HEK293 (cell line): ENCODE measurements around the gene ZNF319.

ENCODE experiments used
- CTCF ChIA-PET: fragments of 350-600 bp; formaldehyde crosslinking; extraction: SDS; loops from one replicate; lab custom pipeline; 2021; ENCODE audit warnings: antibody characterized with exemption; lab: Yijun Ruan, JAX
- POLR2A ChIA-PET: fragments of 300-600 bp; formaldehyde crosslinking; extraction: SDS; loops from one replicate; lab custom pipeline; 2020; ENCODE audit warnings: antibody characterized with exemption, inconsistent platforms; lab: Yijun Ruan, JAX
- H3K27ac ChIP-seq: fragments of 200-500 bp; sonication (Bioruptor generic); 2 replicates; pipeline ENCODE4 v1.5.1; 2014; ENCODE audit warnings: low read depth, low read length, control low read depth, inconsistent platforms; ENCODE audit errors: extremely low read depth
- H3K36me3 ChIP-seq, 2 experiments: fragments of 200-500 bp in 1 of 2; sonication (Bioruptor generic) in 1 of 2; 1 replicate in 1 of 2; 2 replicates in 1 of 2; pipeline ENCODE4 v1.5.1; 2014 to 2017; ENCODE audit warnings: inconsistent platforms in 2 of 2, low read length in 2 of 2; ENCODE audit not compliant: control insufficient read depth in 2 of 2, insufficient read depth in 1 of 2
- H3K4me1 ChIP-seq: fragments of 200-500 bp; sonication (Bioruptor generic); 2 replicates; pipeline ENCODE4 v1.5.1; 2014; ENCODE audit warnings: mild to moderate bottlenecking, low read length, inconsistent platforms; ENCODE audit not compliant: control insufficient read depth, insufficient read depth
- H3K4me3 ChIP-seq: 2 replicates; pipeline ENCODE4 v1.5.1; 2011; ENCODE audit warnings: low read depth, mild to moderate bottlenecking, control low read depth, low read length, moderate library complexity
- H3K9me3 ChIP-seq: fragments of 200-500 bp; sonication (Bioruptor generic); 2 replicates; pipeline ENCODE4 v1.5.1; 2014; ENCODE audit warnings: low read depth, low read length, inconsistent platforms; ENCODE audit not compliant: control insufficient read depth, insufficient read depth
- BCL11B ChIP-seq: fragments of 450-650 bp; formaldehyde crosslinking; IDR thresholded peaks from 2 replicates; pipeline ENCODE4 v1.5.1; 2016; ENCODE audit warnings: low read depth, missing biosample characterization, missing genetic modification characterization
- EGR2 ChIP-seq: fragments of 450-650 bp; formaldehyde crosslinking; IDR thresholded peaks from 2 replicates; pipeline ENCODE4 v1.5.1; 2016; ENCODE audit warnings: low read depth, missing biosample characterization, missing genetic modification characterization
- GLI4 ChIP-seq: fragments of 450-650 bp; formaldehyde crosslinking; IDR thresholded peaks from 2 replicates; pipeline ENCODE4 v1.5.1; 2016; ENCODE audit warnings: missing biosample characterization, missing genetic modification characterization
- GLIS2 ChIP-seq: fragments of 450-650 bp; formaldehyde crosslinking; IDR thresholded peaks from 2 replicates; pipeline ENCODE4 v1.5.1; 2016; ENCODE audit warnings: missing biosample characterization, missing genetic modification characterization
- HOXA7 ChIP-seq: sonication (generic); formaldehyde crosslinking; IDR thresholded peaks from 2 replicates; pipeline ENCODE4 v1.8.1; 2022; ENCODE audit warnings: missing genetic modification reagents, borderline replicate concordance
- KLF1 ChIP-seq: fragments of 450-650 bp; formaldehyde crosslinking; IDR thresholded peaks from 2 replicates; pipeline ENCODE4 v1.5.1; 2016; ENCODE audit warnings: missing biosample characterization, missing genetic modification characterization
- SP3 ChIP-seq: fragments of 450-650 bp; formaldehyde crosslinking; IDR thresholded peaks from 2 replicates; pipeline ENCODE4 v1.5.1; 2016; ENCODE audit warnings: missing biosample characterization, missing genetic modification characterization
- TCF7L2 ChIP-seq: IDR thresholded peaks from 2 replicates; pipeline ENCODE4 v1.6.1; 2011; ENCODE audit warnings: low read depth, mild to moderate bottlenecking, inconsistent platforms, low read length, moderate library complexity, borderline replicate concordance
- ZBTB20 ChIP-seq: fragments of 450-650 bp; formaldehyde crosslinking; IDR thresholded peaks from 2 replicates; pipeline ENCODE4 v1.5.1; 2016; ENCODE audit warnings: missing biosample characterization, missing genetic modification characterization
- ZBTB44 ChIP-seq: fragments of 450-650 bp; IDR thresholded peaks from 2 replicates; pipeline ENCODE4 v1.5.1; 2018; ENCODE audit warnings: missing biosample characterization, mild to moderate bottlenecking, missing genetic modification characterization
- ZFHX2 ChIP-seq: fragments of 450-650 bp; formaldehyde crosslinking; conservative IDR thresholded peaks from 2 replicates; pipeline ENCODE4 v1.5.1; 2016; ENCODE audit warnings: missing biosample characterization, missing genetic modification characterization
- ZNF157 ChIP-seq: fragments of 450-650 bp; formaldehyde crosslinking; IDR thresholded peaks from 2 replicates; pipeline ENCODE4 v1.5.1; 2016; ENCODE audit warnings: missing biosample characterization, missing genetic modification characterization
- ZNF175 ChIP-seq: fragments of 450-650 bp; formaldehyde crosslinking; IDR thresholded peaks from 2 replicates; pipeline ENCODE4 v1.5.1; 2016; ENCODE audit warnings: missing biosample characterization, missing genetic modification characterization
- ZNF202 ChIP-seq: fragments of 450-650 bp; formaldehyde crosslinking; IDR thresholded peaks from 2 replicates; pipeline ENCODE4 v1.5.1; 2016; ENCODE audit warnings: missing biosample characterization, missing genetic modification characterization, borderline replicate concordance
- ZNF214 ChIP-seq: fragments of 450-650 bp; formaldehyde crosslinking; IDR thresholded peaks from 2 replicates; pipeline ENCODE4 v1.5.1; 2017; ENCODE audit warnings: missing biosample characterization, mild to moderate bottlenecking, missing genetic modification characterization, borderline replicate concordance
- ZNF24 ChIP-seq: fragments of 450-650 bp; formaldehyde crosslinking; IDR thresholded peaks from 2 replicates; pipeline ENCODE4 v1.5.1; 2016; ENCODE audit warnings: missing biosample characterization, missing genetic modification characterization
- ZNF248 ChIP-seq: fragments of 450-650 bp; formaldehyde crosslinking; IDR thresholded peaks from 2 replicates; pipeline ENCODE4 v1.5.1; 2017; ENCODE audit warnings: missing biosample characterization, missing genetic modification characterization
- ZNF335 ChIP-seq: fragments of 450-650 bp; formaldehyde crosslinking; conservative IDR thresholded peaks from 2 replicates; pipeline ENCODE4 v1.5.1; 2016; ENCODE audit warnings: missing biosample characterization, missing genetic modification characterization
- ZNF398 ChIP-seq: fragments of 450-650 bp; formaldehyde crosslinking; IDR thresholded peaks from 2 replicates; pipeline ENCODE4 v1.5.1; 2017; ENCODE audit warnings: missing biosample characterization, missing genetic modification characterization
- ZNF514 ChIP-seq: fragments of 450-650 bp; formaldehyde crosslinking; IDR thresholded peaks from 2 replicates; pipeline ENCODE4 v1.5.1; 2016; ENCODE audit warnings: missing biosample characterization, missing genetic modification characterization
- ZNF521 ChIP-seq: fragments of 450-650 bp; formaldehyde crosslinking; IDR thresholded peaks from 2 replicates; pipeline ENCODE4 v1.5.1; 2017; ENCODE audit warnings: missing biosample characterization, mild to moderate bottlenecking, missing genetic modification characterization
- ZNF571 ChIP-seq: fragments of 450-650 bp; formaldehyde crosslinking; IDR thresholded peaks from 2 replicates; pipeline ENCODE4 v1.5.0; 2017; ENCODE audit warnings: missing biosample characterization, missing genetic modification characterization
- ZNF660 ChIP-seq: fragments of 450-650 bp; IDR thresholded peaks from 2 replicates; pipeline ENCODE4 v1.5.1; 2018; ENCODE audit warnings: missing biosample characterization, mild to moderate bottlenecking, missing genetic modification characterization
- ZSCAN23 ChIP-seq: fragments of 450-650 bp; formaldehyde crosslinking; IDR thresholded peaks from 2 replicates; pipeline ENCODE4 v1.5.1; 2016; ENCODE audit warnings: missing biosample characterization, missing genetic modification characterization
- ZSCAN4 ChIP-seq: fragments of 450-650 bp; formaldehyde crosslinking; IDR thresholded peaks from 2 replicates; pipeline ENCODE4 v1.5.1; 2017; ENCODE audit warnings: missing biosample characterization, missing genetic modification characterization

The ZNF319 gene

GRCh38 chr16:57977418-57978069, 22.9 kb downstream of the ZNF319 start:
- ChIA-PET POLR2A (no interaction called here), CTCF (interaction anchor here (0.5 kb wide), 1 partner anchor 80 kb away, joined by 3 read pairs; no protein-coding TSS in a partner anchor)
- TF ChIP-seq ZNF514 (tag by site-specific recombination): no peak
- no peak for TF ChIP-seq BCL11B (tag by site-specific recombination)
- TF ChIP-seq ZFHX2 (tag by site-specific recombination): peak; percentile 44; the same call in 1 of the 2 replicates
- TF ChIP-seq EGR2 (tag by site-specific recombination): peak; percentile 50; the same call in 1 of the 2 replicates
- TF ChIP-seq ZNF571: no peak
- no peak for TF ChIP-seq ZNF24 (tag by site-specific recombination)
- TF ChIP-seq ZSCAN4: 0 out of 2 replicates have a peak, but pooled peaks have one; percentile 39
- Histone ChIP-seq H3K27ac (no peak overlapping the region), H3K36me3 (no peaks in the 10 kb centered on the region), H3K9me3 (no peaks in the 10 kb centered on the region), H3K4me3 (no peak overlapping the region), H3K4me1 (no peaks in the 10 kb centered on the region)

GRCh38 chr16:57976331-57976796, 24.1 kb downstream of the ZNF319 start:
- ChIA-PET POLR2A (no interaction called here), CTCF (interaction anchor here (0.7 kb wide), 1 partner anchor 260 kb away, joined by 6 read pairs; no protein-coding TSS in a partner anchor)

GRCh38 chr16:57972306-57972705, 28.2 kb downstream of the ZNF319 start:
- no peaks in the 10 kb centered on the region for H3K4me1 ChIP-seq
- POLR2A ChIA-PET: no interaction called here
- no peaks in the 10 kb centered on the region for H3K9me3 ChIP-seq
- no peaks in the 10 kb centered on the region for H3K36me3 ChIP-seq
- TF ChIP-seq KLF1 (tag by site-specific recombination): no peak
- TF ChIP-seq ZBTB44: no peak
- no peak for TF ChIP-seq ZSCAN23
- TF ChIP-seq ZNF660 (tag by site-specific recombination): no peak
- TF ChIP-seq SP3 (tag by site-specific recombination): no peak
- TF ChIP-seq ZNF521: no peak
- TF ChIP-seq ZNF175: no peak
- no peak for TF ChIP-seq ZNF157
- TF ChIP-seq TCF7L2: no peak
- TF ChIP-seq ZBTB20: no peak
- TF ChIP-seq BCL11B (tag by site-specific recombination): no peak
- TF ChIP-seq ZNF202 (tag by site-specific recombination): no peak
- TF ChIP-seq GLIS2 (tag by site-specific recombination): no peak
- TF ChIP-seq ZNF214 (tag by site-specific recombination): no peak
- no peak for TF ChIP-seq EGR2 (tag by site-specific recombination)
- TF ChIP-seq GLI4 (tag by site-specific recombination): no peak
- TF ChIP-seq ZNF248 (tag by site-specific recombination): no peak
- TF ChIP-seq ZNF335 (tag by site-specific recombination): no peak
- no peak for TF ChIP-seq ZFHX2 (tag by site-specific recombination)
- no peak overlapping the region for H3K4me3 ChIP-seq
- H3K27ac ChIP-seq: no peak overlapping the region
- CTCF ChIA-PET: no interaction called here

More at GRCh38 chr16:57976331-57976796, 24.1 kb downstream of the ZNF319 start:
- no peaks in the 10 kb centered on the region for H3K36me3 ChIP-seq
- TF ChIP-seq HOXA7 (no peak), ZNF398 (peak; percentile 58)
- H3K4me1 ChIP-seq: no peaks in the 10 kb centered on the region
- no peak overlapping the region for H3K27ac ChIP-seq
- H3K9me3 ChIP-seq: no peaks in the 10 kb centered on the region
- H3K4me3 ChIP-seq: no peak overlapping the region
